K562 (cell line): ENCODE results near the gene PARD3. TPM values are rescaled to one million over a fixed set of nuclear protein-coding genes. Genes with fewer than 3 reads are reported as not detected.
A peak's percentile ranks its signal among the peaks of the same experiment; 100 is the strongest.

Experiments used
- ATAC-seq: fragments of 200-7000 bp; cut with Tn5 transposase; 3 replicates; pipeline ENCODE4 v1.9.1; 2020; ENCODE audit warnings: moderate library complexity
- BruUV-seq: library from RNA; stranded (reverse); fragments of 400-500 nt; replicated peaks from 2 replicates; lab custom pipeline; 2021; lab: Mats Ljungman, UMichigan
- CTCF ChIA-PET: fragments of 300-600 bp; formaldehyde crosslinking; extraction: SDS; loops from one replicate; lab custom pipeline; 2021; ENCODE audit warnings: low intra/inter-chr PET ratio; lab: Yijun Ruan, JAX
- POLR2A ChIA-PET: fragments of 300-600, 350-650 bp; sonication (Branson Sonifier 250); formaldehyde crosslinking; extraction: SDS; loops from one replicate; lab custom pipeline; 2021; ENCODE audit warnings: antibody characterized with exemption, inconsistent platforms; lab: Yijun Ruan, JAX
- DNase-seq, 4 experiments: peaks; one replicate each; pipeline versions ENCODE4 v3.0.0 to v3.0.0-alpha.2; 2011 to 2018; ENCODE audit warnings: low spot score in 3 of 4, mixed read lengths in 3 of 4; ENCODE audit errors: extremely low read depth in 1 of 4
- FAIRE-seq: peaks from 2 replicates; lab custom pipeline; 2011; peaks lifted over from hg19 to GRCh38; lab: Jason Lieb, UNC
- H2AFZ ChIP-seq: 2 replicates; pipeline ENCODE4 v1.6.0; 2011; ENCODE audit warnings: low read depth, low read length, control low read depth, inconsistent platforms
- H3K27ac ChIP-seq: fragments of 200-600 bp; 3 replicates; pipeline ENCODE4 v1.8.0; 2011; ENCODE audit warnings: low read depth, mild to moderate bottlenecking, control low read depth, inconsistent platforms, low read length, moderate library complexity, mixed read lengths; ENCODE audit errors: extremely low read depth
- H3K27me3 ChIP-seq, 2 experiments: fragments of 300-600 bp in 1 of 2; 2 replicates in 1 of 2; 3 replicates in 1 of 2; pipeline versions ENCODE4 v1.6.0 to v1.8.0; 2011; ENCODE audit warnings: inconsistent platforms in 2 of 2, low read length in 2 of 2, mild to moderate bottlenecking in 1 of 2, mixed read lengths in 1 of 2, moderate library complexity in 1 of 2; ENCODE audit not compliant: control insufficient read depth in 2 of 2, insufficient read depth in 2 of 2
- H3K36me3 ChIP-seq: fragments of 300-600 bp; 3 replicates; pipeline ENCODE4 v1.8.0; 2011; ENCODE audit warnings: mild to moderate bottlenecking, low read length, inconsistent platforms; ENCODE audit not compliant: control insufficient read depth, insufficient read depth
- H3K4me1 ChIP-seq, 2 experiments: fragments of 200-600 bp in 1 of 2; replicated peaks in 1 of 2; 2 replicates in 1 of 2; 3 replicates in 1 of 2; pipeline versions ENCODE4 v1.5.1 to v1.8.0; 2011; ENCODE audit warnings: inconsistent platforms in 2 of 2, low read length in 2 of 2, mild to moderate bottlenecking in 1 of 2, mixed read lengths in 1 of 2, moderate library complexity in 1 of 2; ENCODE audit not compliant: control insufficient read depth in 2 of 2, insufficient read depth in 2 of 2
- H3K4me2 ChIP-seq: 2 replicates; pipeline ENCODE4 v1.6.1; 2011; ENCODE audit warnings: low read length, control low read depth, inconsistent platforms, mixed read lengths; ENCODE audit not compliant: insufficient read depth
- H3K4me3 ChIP-seq: fragments of 200-600 bp; sonication (generic), shearing (Covaris generic); 2 replicates; pipeline ENCODE4 v1.5.1; 2016; ENCODE audit warnings: control low read depth, inconsistent platforms
- H3K79me2 ChIP-seq: fragments of 200-600 bp; 3 replicates; pipeline ENCODE4 v1.8.0; 2011; ENCODE audit warnings: low read length, inconsistent platforms; ENCODE audit not compliant: control insufficient read depth, insufficient read depth
- H3K9ac ChIP-seq, 2 experiments: 2 replicates each; pipeline versions ENCODE4 v1.6.0 to v1.6.1; 2011; ENCODE audit warnings: low read depth in 2 of 2, low read length in 2 of 2, control low read depth in 1 of 2, inconsistent platforms in 1 of 2, mild to moderate bottlenecking in 1 of 2, mixed read lengths in 1 of 2; ENCODE audit not compliant: insufficient read depth in 1 of 2
- H3K9me1 ChIP-seq: one replicate; pipeline ENCODE4 v1.6.0; 2011; ENCODE audit warnings: inconsistent platforms, mild to moderate bottlenecking, low read length, moderate library complexity; ENCODE audit not compliant: control insufficient read depth, insufficient read depth
- H3K9me3 ChIP-seq: replicated peaks from 2 replicates; pipeline ENCODE4 v1.5.1; 2011; ENCODE audit warnings: low read depth, low read length, inconsistent platforms; ENCODE audit not compliant: control insufficient read depth, insufficient read depth
- H4K20me1 ChIP-seq: replicated peaks from 2 replicates; pipeline ENCODE4 v1.6.1; 2011; ENCODE audit warnings: low read length, inconsistent platforms, mixed read lengths; ENCODE audit not compliant: control insufficient read depth, insufficient read depth
- DEAF1 ChIP-seq: fragments of 450-650 bp; formaldehyde crosslinking; IDR thresholded peaks from 2 replicates; pipeline ENCODE4 v1.4.0; 2020; ENCODE audit warnings: mild to moderate bottlenecking, moderate library complexity
- ILK ChIP-seq: fragments of 450-650 bp; IDR thresholded peaks from 2 replicates; pipeline ENCODE4 v1.6.1; 2016; ENCODE audit warnings: missing genetic modification characterization, low read depth, mild to moderate bottlenecking, missing compliant biosample characterization, moderate library complexity, borderline replicate concordance
- NFIX ChIP-seq: fragments of 250-450 bp; sonication (Bioruptor Pico); IDR thresholded peaks from 2 replicates; pipeline ENCODE4 v1.4.0; 2020; ENCODE audit warnings: low read depth, mild to moderate bottlenecking, moderate library complexity
- PPARD ChIP-seq: fragments of 250-450 bp; sonication (Bioruptor Pico); IDR thresholded peaks from 2 replicates; pipeline ENCODE4 v1.8.0; 2022; ENCODE audit warnings: inconsistent platforms, mild to moderate bottlenecking, moderate library complexity
- RAD21 ChIP-seq, 2 experiments: fragments of 250-450 bp in 1 of 2; fragments of 450-650 bp in 1 of 2; sonication (Bioruptor Pico) in 1 of 2; formaldehyde crosslinking in 1 of 2; IDR thresholded peaks in 1 of 2; conservative IDR thresholded peaks in 1 of 2; 2 replicates each; pipeline versions ENCODE4 v1.4.0 to v1.8.0; 2020 to 2022; ENCODE audit warnings: mild to moderate bottlenecking in 2 of 2, moderate library complexity in 1 of 2
- TCF7 ChIP-seq: sonication (generic); IDR thresholded peaks from 2 replicates; pipeline ENCODE4 v1.6.1; 2016; ENCODE audit warnings: antibody characterized with exemption, borderline replicate concordance
- TOE1 ChIP-seq, 2 experiments: fragments of 450-650 bp in 1 of 2; sonication (generic) in 1 of 2; formaldehyde crosslinking in 1 of 2; IDR thresholded peaks; 2 replicates each; pipeline versions ENCODE4 v1.7.1 to v1.8.0; 2016 to 2022; ENCODE audit warnings: borderline replicate concordance in 2 of 2, mild to moderate bottlenecking in 2 of 2, antibody characterized with exemption in 1 of 2, inconsistent platforms in 1 of 2, low read depth in 1 of 2, missing genetic modification reagents in 1 of 2, moderate library complexity in 1 of 2
- TSHZ1 ChIP-seq: fragments of 250-450 bp; sonication (Bioruptor Pico); IDR thresholded peaks from 2 replicates; pipeline ENCODE4 v1.4.0; 2020; ENCODE audit warnings: mild to moderate bottlenecking, moderate library complexity
- ZBTB33 ChIP-seq: sonication (generic); formaldehyde crosslinking; IDR thresholded peaks from 2 replicates; pipeline ENCODE4 v1.8.1; 2023; ENCODE audit warnings: mild to moderate bottlenecking, missing genetic modification reagents
- WGBS: fragments of 100-300 bp; shearing (Covaris generic); methylation state at CpG from one replicate; pipeline ENCODE4 v1.1.6; 2016; ENCODE audit warnings: low coverage, mixed read lengths; ENCODE audit not compliant: insufficient coverage; ENCODE audit errors: missing lambda C conversion rate; 5-methylcytosine and 5-hydroxymethylcytosine counted together
- in situ Hi-C: fragments of 300-500 bp; cut with MboI; formaldehyde crosslinking; loops from 4 replicates; pipeline ENCODE4 v1.15.0; 2018; ENCODE audit warnings: inconsistent platforms, mixed read lengths
- intact Hi-C: fragments of 100-400 bp; cut with micrococcal nuclease; formaldehyde crosslinking; loops from 2 replicates; pipeline ENCODE4 v1.14.2; 2022
- polyA plus RNA-seq, 8 experiments: library from polyadenylated mRNA; depleted of rRNA in 4 of 8; stranded (reverse) in 5 of 8; unstranded in 3 of 8; fragments of >200 nt; fragmentation: Nextera tagmentation in 2 of 8; fragmentation: Illumina TruSeq in 1 of 8; extraction: Ambion mirVana in 2 of 8; extraction: Trizol in 1 of 8; gene quantifications; 2 replicates each; pipeline versions ENCODE4 v1.2.1 to v1.2.3, GENCODE V29; 2011 to 2014; ENCODE audit warnings: inconsistent platforms in 1 of 8, missing spikeins in 1 of 8
- total RNA-seq, 7 experiments: library from RNA; depleted of rRNA in 6 of 7; stranded (reverse); fragments of >200 nt in 6 of 7; fragmentation: Illumina TruSeq in 2 of 7; extraction: Trizol in 2 of 7; gene quantifications; 2 replicates each; pipeline versions ENCODE4 v1.2.1 to v1.2.3, GENCODE V29; 2011 to 2021; ENCODE audit warnings: low replicate concordance in 1 of 7

The PARD3 gene
- total and polyA plus RNA-seq, 9 of the 15 experiments (the other 6 are each of a cell fraction or from before 2014, with no cell fraction given), result 2.7 to 11.7 (median 7.7) TPM

- BruUV-seq, result no TSS peak
- in situ Hi-C loops, result loop anchor here (10.0 to 25.0 kb wide), 2 partner anchors 800 to 1303 kb away; partner anchors contain the start of gene NRP1
- Histone ChIP-seq H3K27me3 (no peaks in the 10 kb centered on the region), H2AFZ (no peak overlapping the region), H3K9me1 (no peaks in the 10 kb centered on the region), H3K4me1 (no peaks in the 10 kb centered on the region), H3K36me3 (no peaks in the 10 kb centered on the region), H3K4me2 (no peak overlapping the region), H4K20me1 (peaks cover 27% of the 10 kb centered on the region; the same call in 1 of the 2 replicates), H3K9ac (no peak overlapping the region), H3K9me3 (no peaks in the 10 kb centered on the region), H3K4me3 (no peak overlapping the region), H3K27ac (no peak overlapping the region), H3K79me2 (no peaks in the 10 kb centered on the region)
- peak; percentile 85 for ATAC-seq
- CTCF ChIA-PET, result interaction anchor here (0.6 to 2.3 kb wide), 6 partner anchors 115 to 1444 kb away, joined by 3 to 12 read pairs (median 3); no protein-coding TSS in a partner anchor
- intact Hi-C loops, result loop anchor here (1.0 to 10.0 kb wide), 3 partner anchors 115 to 1443 kb away; no protein-coding TSS in a partner anchor
- POLR2A ChIA-PET, result interaction anchor here (1.9 kb wide), 1 partner anchor 9 kb away, joined by 4 read pairs; no protein-coding TSS in a partner anchor
- peak; percentile 40 to 68 (median 56) for DNase-seq
- WGBS, result 11% methylated on average over 9 of the region's 9 CpGs
- peak; percentile 88 for FAIRE-seq
- TF ChIP-seq TOE1 (IDR thresholded peaks at IDR 0.05; ENCODE audit: borderline replicate concordance), result no peak
- TF ChIP-seq TOE1 (CRISPR knock-in tag; IDR thresholded peaks at IDR 0.05; ENCODE audit: borderline replicate concordance, low read depth), result no peak
- TF ChIP-seq ILK (tag), result no peak
- TF ChIP-seq ZBTB33 (CRISPR knock-in tag), result no peak
- TF ChIP-seq NFIX (CRISPR knock-in tag), result no peak
- TF ChIP-seq TSHZ1 (CRISPR knock-in tag), result no peak
- no peak for TF ChIP-seq TCF7
- peak; percentile 55 to 72 for TF ChIP-seq RAD21 (CRISPR knock-in tag; conservative IDR thresholded peaks at IDR 0.05 in 1 of 2, IDR thresholded peaks at IDR 0.05 in 1 of 2)
- TF ChIP-seq PPARD (CRISPR knock-in tag), result no peak
- 0 out of 2 replicates have a peak, but pooled peaks have one; percentile 17 for TF ChIP-seq DEAF1 (CRISPR knock-in tag)
These were observed 177.6 kb downstream of the PARD3 start for GRCh38 chr10:34637418-34637911.
